ENCODE data around the gene TRRAP.

GRCh38 chr7:99061001-99061776 is 182.9 kb downstream of the TRRAP start:
- no peak for TF ChIP-seq EZH2 (IDR thresholded peaks at IDR 0.05; ENCODE audit: low read depth)
- TF ChIP-seq, protein P1, sequence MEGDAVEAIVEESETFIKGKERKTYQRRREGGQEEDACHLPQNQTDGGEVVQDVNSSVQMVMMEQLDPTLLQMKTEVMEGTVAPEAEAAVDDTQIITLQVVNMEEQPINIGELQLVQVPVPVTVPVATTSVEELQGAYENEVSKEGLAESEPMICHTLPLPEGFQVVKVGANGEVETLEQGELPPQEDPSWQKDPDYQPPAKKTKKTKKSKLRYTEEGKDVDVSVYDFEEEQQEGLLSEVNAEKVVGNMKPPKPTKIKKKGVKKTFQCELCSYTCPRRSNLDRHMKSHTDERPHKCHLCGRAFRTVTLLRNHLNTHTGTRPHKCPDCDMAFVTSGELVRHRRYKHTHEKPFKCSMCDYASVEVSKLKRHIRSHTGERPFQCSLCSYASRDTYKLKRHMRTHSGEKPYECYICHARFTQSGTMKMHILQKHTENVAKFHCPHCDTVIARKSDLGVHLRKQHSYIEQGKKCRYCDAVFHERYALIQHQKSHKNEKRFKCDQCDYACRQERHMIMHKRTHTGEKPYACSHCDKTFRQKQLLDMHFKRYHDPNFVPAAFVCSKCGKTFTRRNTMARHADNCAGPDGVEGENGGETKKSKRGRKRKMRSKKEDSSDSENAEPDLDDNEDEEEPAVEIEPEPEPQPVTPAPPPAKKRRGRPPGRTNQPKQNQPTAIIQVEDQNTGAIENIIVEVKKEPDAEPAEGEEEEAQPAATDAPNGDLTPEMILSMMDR (conservative IDR thresholded peaks at IDR 0.05): no peak
